Small intestine (tissue), 7 donors: ENCODE measurements around the gene ZNF497. TPM values are rescaled to one million over a fixed set of nuclear protein-coding genes. Genes with fewer than 3 reads are reported as not detected.

ENCODE experiments used
- DNase-seq, 2 donors: peaks; one replicate each; pipeline versions ENCODE4 v3.0.0 to v3.0.0-alpha.2; 2013
- FAIRE-seq: peaks from 2 replicates; lab custom pipeline; 2012; peaks lifted over from hg19 to GRCh38; lab: Jason Lieb, UNC
- H3K27ac ChIP-seq, 3 donors: one replicate each; pipeline ENCODE4 v1.5.1; 2013; ENCODE audit warnings: low read length in 2 of 3, mild to moderate bottlenecking in 2 of 3, control low read depth in 1 of 3, inconsistent platforms in 1 of 3, low read depth in 1 of 3, moderate library complexity in 1 of 3
- H3K27me3 ChIP-seq, 3 donors: one replicate each; pipeline ENCODE4 v1.6.1; 2013; ENCODE audit warnings: low read length in 3 of 3, inconsistent platforms in 1 of 3; ENCODE audit not compliant: control insufficient read depth in 3 of 3, insufficient read depth in 3 of 3
- H3K36me3 ChIP-seq, 3 donors: one replicate each; pipeline ENCODE4 v1.6.1; 2013; ENCODE audit warnings: low read length in 3 of 3, inconsistent platforms in 1 of 3, low read depth in 1 of 3, mild to moderate bottlenecking in 1 of 3, moderate library complexity in 1 of 3; ENCODE audit not compliant: control insufficient read depth in 3 of 3, insufficient read depth in 2 of 3
- H3K4me1 ChIP-seq, 3 donors: one replicate each; pipeline ENCODE4 v1.6.1; 2013; ENCODE audit warnings: low read length in 2 of 3, inconsistent platforms in 1 of 3, low read depth in 1 of 3, mild to moderate bottlenecking in 1 of 3, moderate library complexity in 1 of 3; ENCODE audit not compliant: control insufficient read depth in 3 of 3, insufficient read depth in 2 of 3
- H3K4me3 ChIP-seq, 3 donors: one replicate each; pipeline ENCODE4 v1.5.1; 2013; ENCODE audit warnings: low read length in 3 of 3, control low read depth in 1 of 3, inconsistent platforms in 1 of 3, low read depth in 1 of 3, mild to moderate bottlenecking in 1 of 3, moderate library complexity in 1 of 3
- H3K9me3 ChIP-seq, 2 donors: one replicate each; pipeline ENCODE4 v1.6.1; 2013; ENCODE audit warnings: low read depth in 1 of 2, low read length in 1 of 2; ENCODE audit not compliant: control insufficient read depth in 2 of 2, insufficient read depth in 1 of 2
- WGBS, 3 donors: extraction: QIAGEN DNeasy Blood & Tissue Kit; methylation state at CpG; one replicate each; pipeline ENCODE4 v1.1.7; 2013; 5-methylcytosine and 5-hydroxymethylcytosine counted together
- polyA plus RNA-seq, 4 donors: library from polyadenylated mRNA; stranded (reverse) in 3 of 4; unstranded in 1 of 4; fragments of 200-250 nt in 3 of 4; fragments of 120-200 nt in 1 of 4; gene quantifications; one replicate each; pipeline versions ENCODE4 v1.2.1 to v1.2.3, GENCODE V29; 2013
- donor health status: healthy with polysubstance abuse.
- donor health status: control.
- donor health status: control.
- donor health status: Bipolar disorder and iron deficiency.
- donor health status: healthy.

Gene ZNF497
- polyA plus RNA-seq, 4 donors: 0.22 to 2.3 (median 0.82) TPM; not detected in 1

GRCh38 chr19:58336820-58337219 lies 25.7 kb downstream of the ZNF497 start:
- Histone ChIP-seq H3K4me1 (no peaks in the 10 kb centered on the region), H3K36me3 (peaks cover 9 to 59% (median 14%) of the 10 kb centered on the region in 3 donors), H3K4me3 (no peak overlapping the region), H3K27ac (no peak overlapping the region), H3K27me3 (no peaks in the 10 kb centered on the region), H3K9me3 (peaks cover 2 to 9% of the 10 kb centered on the region in 2 donors)
- 96 to 100% (median 100%) methylated on average over 4 of the region's 4 CpGs for WGBS, 3 donors
- FAIRE-seq (no peak), DNase-seq (no peak)

- peaks cover 9 to 55% (median 14%) of the 10 kb centered on the region in 3 donors for H3K36me3 ChIP-seq
- no peaks in the 10 kb centered on the region for H3K4me1 ChIP-seq
- FAIRE-seq (no peak), DNase-seq (no peak)
- no peak overlapping the region for H3K4me3 ChIP-seq
- WGBS, 3 donors: 94 to 96% (median 95%) methylated on average over 1 of the region's 1 CpG
- H3K27ac ChIP-seq: no peak overlapping the region
- H3K27me3 ChIP-seq: no peaks in the 10 kb centered on the region
- peaks cover 2 to 9% of the 10 kb centered on the region in 2 donors for H3K9me3 ChIP-seq
Measured at GRCh38 chr19:58336216-58336615, 26.3 kb downstream of the ZNF497 start.

- H3K27ac ChIP-seq: no peak overlapping the region
- no peak for FAIRE-seq
- WGBS, 3 donors: 79 to 89% (median 88%) methylated on average over 3 of the region's 3 CpGs
Measured at GRCh38 chr19:58335630-58336029, 26.9 kb downstream of the ZNF497 start.

GRCh38 chr19:58334691-58335249 lies 27.8 kb downstream of the ZNF497 start:
- Histone ChIP-seq H3K4me3 (no peak overlapping the region), H3K27ac (no peak overlapping the region), H3K9me3 (peaks cover 2 to 9% of the 10 kb centered on the region in 2 donors), H3K36me3 (peaks cover 5 to 49% (median 14%) of the 10 kb centered on the region in 3 donors), H3K27me3 (no peaks in the 10 kb centered on the region), H3K4me1 (no peaks in the 10 kb centered on the region)
- 95 to 97% (median 96%) methylated on average over 19 of the region's 19 CpGs for WGBS, 3 donors
- FAIRE-seq (no peak), DNase-seq (no peak)

More at GRCh38 chr19:58335630-58336029, 26.9 kb downstream of the ZNF497 start:
- Histone ChIP-seq H3K4me1 (no peaks in the 10 kb centered on the region), H3K27me3 (no peaks in the 10 kb centered on the region), H3K4me3 (no peak overlapping the region), H3K9me3 (peaks cover 2 to 9% of the 10 kb centered on the region in 2 donors), H3K36me3 (peaks cover 9 to 55% (median 14%) of the 10 kb centered on the region in 3 donors)
- no peak for DNase-seq

- WGBS, 3 donors: 87 to 94% (median 90%) methylated on average over 1 of the region's 1 CpG
- Histone ChIP-seq H3K4me1 (peaks cover 0 to 2% (median 0%) of the 10 kb centered on the region in 3 donors), H3K4me3 (no peak overlapping the region), H3K27me3 (no peaks in the 10 kb centered on the region), H3K9me3 (no peaks in the 10 kb centered on the region), H3K36me3 (peaks cover 2 to 28% (median 4%) of the 10 kb centered on the region in 3 donors), H3K27ac (no peak overlapping the region)
- DNase-seq (no peak), FAIRE-seq (no peak)
Measured at GRCh38 chr19:58332697-58333096, 29.9 kb downstream of the ZNF497 start.

GRCh38 chr19:58330458-58330857 lies 32.1 kb downstream of the ZNF497 start:
- peak in 1 of 2 donors; percentile 48 for DNase-seq
- H3K27me3 ChIP-seq: no peaks in the 10 kb centered on the region
- H3K27ac ChIP-seq: no peak overlapping the region
- H3K36me3 ChIP-seq: peaks cover 0 to 10% (median 3%) of the 10 kb centered on the region in 3 donors
- H3K4me3 ChIP-seq: no peak overlapping the region
- no peak for FAIRE-seq
- WGBS, 3 donors: 70 to 85% (median 84%) methylated on average over 4 of the region's 4 CpGs
- H3K4me1 ChIP-seq: peaks cover 0 to 5% (median 5%) of the 10 kb centered on the region in 3 donors
- no peaks in the 10 kb centered on the region for H3K9me3 ChIP-seq

GRCh38 chr19:58328999-58329398 lies 33.6 kb downstream of the ZNF497 start:
- Histone ChIP-seq H3K4me1 (peaks cover 0 to 12% (median 5%) of the 10 kb centered on the region in 3 donors), H3K27ac (no peak overlapping the region), H3K27me3 (no peaks in the 10 kb centered on the region), H3K4me3 (no peak overlapping the region), H3K9me3 (no peaks in the 10 kb centered on the region), H3K36me3 (no peaks in the 10 kb centered on the region)
- DNase-seq (no peak), FAIRE-seq (no peak)
- WGBS, 3 donors: 67 to 81% (median 80%) methylated on average over 10 of the region's 10 CpGs

- Histone ChIP-seq H3K27me3 (no peaks in the 10 kb centered on the region), H3K36me3 (peaks cover 0 to 4% (median 0%) of the 10 kb centered on the region in 3 donors), H3K9me3 (no peaks in the 10 kb centered on the region), H3K4me1 (peaks cover 0 to 12% (median 5%) of the 10 kb centered on the region in 3 donors), H3K4me3 (peak within 1 kb of the TSS; percentile 50 to 90 (median 66)), H3K27ac (peak within 1 kb of the TSS; percentile 68 to 79 (median 78))
- DNase-seq (peak; percentile 97 to 99), FAIRE-seq (no peak)
- WGBS, 3 donors: 0 to 1% (median 0%) methylated on average over 55 to 62 of the region's 62 CpGs
Measured at GRCh38 chr19:58326914-58327726, 35.4 kb downstream of the ZNF497 start, which contains the start of gene ZSCAN22. Gene ZSCAN22, plus strand, starts transcription at chr19:58326994. Its CDS starts 7,809 bp downstream, at chr19:58334803.
